ENCODE results near the gene MORN3.
"Not testable (repeated sequence)": the region's sequence is repeated elsewhere in the genome, so short reads cannot be mapped to it uniquely, and the experiment has no call there.

The MORN3 gene

GRCh38 chr12:121697093-121697698, 27.7 kb upstream of the MORN3 start:
- in situ Hi-C loops (cut with MboI; ENCODE audit: low pct_unique_long_range_greater_than_20kb, low sequenced_read_pairs), result no loop called here
- peak; percentile 72 for DNase-seq

- no peak for DNase-seq
- in situ Hi-C loops (cut with MboI; ENCODE audit: low pct_unique_long_range_greater_than_20kb, low sequenced_read_pairs), result no loop called here
Measured at GRCh38 chr12:121693155-121693687, 23.8 kb upstream of the MORN3 start.

- in situ Hi-C loops (cut with MboI; ENCODE audit: low pct_unique_long_range_greater_than_20kb, low sequenced_read_pairs), result not testable (repeated sequence)
Measured at GRCh38 chr12:121692744-121693143, 23.3 kb upstream of the MORN3 start.

GRCh38 chr12:121689430-121689829, 20.0 kb upstream of the MORN3 start:
- no peak for DNase-seq
- in situ Hi-C loops (cut with MboI; ENCODE audit: low pct_unique_long_range_greater_than_20kb, low sequenced_read_pairs), result no loop called here

More at GRCh38 chr12:121692744-121693143, 23.3 kb upstream of the MORN3 start:
- not testable (repeated sequence) for DNase-seq

- in situ Hi-C loops (cut with MboI; ENCODE audit: low pct_unique_long_range_greater_than_20kb, low sequenced_read_pairs), result no loop called here
- DNase-seq, result no peak
Measured at GRCh38 chr12:121688966-121689365, 19.5 kb upstream of the MORN3 start.

- DNase-seq; in situ Hi-C loops (cut with MboI; ENCODE audit: low pct_unique_long_range_greater_than_20kb, low sequenced_read_pairs): not testable (repeated sequence)
Measured at GRCh38 chr12:121679661-121680197, 10.3 kb upstream of the MORN3 start.

GRCh38 chr12:121678716-121679300, 9.4 kb upstream of the MORN3 start:
- in situ Hi-C loops (cut with MboI; ENCODE audit: low pct_unique_long_range_greater_than_20kb, low sequenced_read_pairs), result no loop called here
- no peak for DNase-seq

- in situ Hi-C loops (cut with MboI; ENCODE audit: low pct_unique_long_range_greater_than_20kb, low sequenced_read_pairs), result no loop called here
- no peak for DNase-seq
Measured at GRCh38 chr12:121678305-121678704, 8.9 kb upstream of the MORN3 start.

GRCh38 chr12:121676190-121676589, 6.7 kb upstream of the MORN3 start:
- in situ Hi-C loops (cut with MboI; ENCODE audit: low pct_unique_long_range_greater_than_20kb, low sequenced_read_pairs), result no loop called here
- DNase-seq, result no peak

GRCh38 chr12:121673013-121673511, 3.6 kb upstream of the MORN3 start:
- in situ Hi-C loops (cut with MboI; ENCODE audit: low pct_unique_long_range_greater_than_20kb, low sequenced_read_pairs), result no loop called here

GRCh38 chr12:121668750-121669520, 519 bp downstream of the MORN3 start:
- DNase-seq, result peak; percentile 57
- in situ Hi-C loops (cut with MboI; ENCODE audit: low pct_unique_long_range_greater_than_20kb, low sequenced_read_pairs), result no loop called here

More at GRCh38 chr12:121673013-121673511, 3.6 kb upstream of the MORN3 start:
- DNase-seq, result no peak

- in situ Hi-C loops (cut with MboI; ENCODE audit: low pct_unique_long_range_greater_than_20kb, low sequenced_read_pairs); DNase-seq: not testable (repeated sequence)
Measured at GRCh38 chr12:121666829-121667228, 2.6 kb downstream of the MORN3 start.

GRCh38 chr12:121663610-121663929, 5.9 kb downstream of the MORN3 start:
- in situ Hi-C loops (cut with MboI; ENCODE audit: low pct_unique_long_range_greater_than_20kb, low sequenced_read_pairs), result no loop called here

GRCh38 chr12:121661353-121662105, 7.9 kb downstream of the MORN3 start:
- in situ Hi-C loops (cut with MboI; ENCODE audit: low pct_unique_long_range_greater_than_20kb, low sequenced_read_pairs); DNase-seq: not testable (repeated sequence)

More at GRCh38 chr12:121663610-121663929, 5.9 kb downstream of the MORN3 start:
- no peak for DNase-seq

- in situ Hi-C loops (cut with MboI; ENCODE audit: low pct_unique_long_range_greater_than_20kb, low sequenced_read_pairs), result no loop called here
Measured at GRCh38 chr12:121657305-121658008, 12.0 kb downstream of the MORN3 start.

GRCh38 chr12:121656122-121656521, 13.3 kb downstream of the MORN3 start:
- in situ Hi-C loops (cut with MboI; ENCODE audit: low pct_unique_long_range_greater_than_20kb, low sequenced_read_pairs), result no loop called here
- no peak for DNase-seq

More at GRCh38 chr12:121657305-121658008, 12.0 kb downstream of the MORN3 start:
- DNase-seq, result peak; percentile 40

- no peak for DNase-seq
- in situ Hi-C loops (cut with MboI; ENCODE audit: low pct_unique_long_range_greater_than_20kb, low sequenced_read_pairs), result no loop called here
Measured at GRCh38 chr12:121653999-121654398, 15.5 kb downstream of the MORN3 start.

GRCh38 chr12:121652767-121653497, 16.5 kb downstream of the MORN3 start:
- DNase-seq, result no peak
- in situ Hi-C loops (cut with MboI; ENCODE audit: low pct_unique_long_range_greater_than_20kb, low sequenced_read_pairs), result no loop called here

Data from KBM-7 (cell line).